ENCODE measurements around the gene GALNT2. TPM values are rescaled to one million over a fixed set of nuclear protein-coding genes. Genes with fewer than 3 reads are reported as not detected.

Gene GALNT2
- total RNA-seq, 2 donors from 2014 or later: 36.8 to 50.7 TPM

DNA sequence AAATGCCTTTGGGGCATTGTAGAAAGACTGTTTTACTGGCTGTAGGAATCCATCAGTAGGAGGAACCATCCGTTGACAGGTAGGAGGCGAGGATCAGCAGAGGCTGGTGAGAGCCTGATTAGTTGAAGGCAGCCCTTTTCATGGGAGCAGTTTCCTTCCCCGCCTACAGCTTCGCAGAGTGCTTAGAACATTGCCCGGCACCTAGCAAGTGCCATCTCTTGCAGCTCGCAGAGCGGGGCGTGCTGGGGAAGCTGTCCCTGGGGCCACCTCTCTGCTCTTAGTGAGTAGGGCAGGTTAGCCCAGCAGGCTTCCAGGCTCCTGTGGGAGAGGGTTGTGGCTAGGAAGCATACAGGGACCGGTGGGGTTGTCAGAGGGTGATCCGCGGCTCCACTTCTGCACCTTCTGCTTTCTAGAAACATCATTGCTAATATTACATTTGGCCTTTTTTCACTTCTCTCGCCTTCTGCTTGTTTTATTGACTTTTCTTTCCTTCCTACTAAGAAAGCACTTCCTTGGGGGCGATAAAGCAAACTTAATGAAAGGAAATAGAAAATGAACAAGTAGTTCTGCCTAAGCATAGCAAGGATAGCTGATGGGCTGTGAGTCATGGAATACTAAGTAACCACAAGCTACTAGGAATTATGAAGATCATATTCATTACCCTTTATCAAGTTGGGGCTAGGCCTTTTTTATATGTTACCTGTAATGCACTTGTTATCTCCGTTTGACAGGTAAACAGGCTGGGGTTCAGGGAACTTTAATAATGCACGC is 176.7 kb downstream of the GALNT2 start:
- intact Hi-C loops (cut with DNase I): no loop called here
- DNase-seq (no peak), ATAC-seq (no peak)

DNA sequence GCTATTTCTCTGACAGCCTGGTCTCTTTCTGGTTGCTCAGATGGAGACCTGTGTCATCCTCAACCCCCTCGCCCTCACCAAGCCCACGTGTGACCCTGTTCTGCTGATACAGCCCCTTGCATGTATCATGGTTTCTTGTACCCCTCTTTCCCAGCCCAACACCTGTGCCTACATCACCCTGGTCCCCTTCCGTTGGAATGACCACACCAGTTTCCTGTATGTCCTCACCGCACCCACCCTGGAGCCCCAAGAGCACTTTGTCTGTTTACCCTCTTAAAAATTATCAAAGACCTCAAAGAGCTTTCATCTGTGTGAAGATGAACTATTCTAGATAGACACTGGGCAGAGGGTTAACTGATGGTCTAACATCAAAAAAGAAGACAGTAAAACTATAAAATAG is 179.5 kb downstream of the GALNT2 start:
- DNase-seq (no peak), ATAC-seq (no peak)
- intact Hi-C loops (cut with DNase I): no loop called here

DNA sequence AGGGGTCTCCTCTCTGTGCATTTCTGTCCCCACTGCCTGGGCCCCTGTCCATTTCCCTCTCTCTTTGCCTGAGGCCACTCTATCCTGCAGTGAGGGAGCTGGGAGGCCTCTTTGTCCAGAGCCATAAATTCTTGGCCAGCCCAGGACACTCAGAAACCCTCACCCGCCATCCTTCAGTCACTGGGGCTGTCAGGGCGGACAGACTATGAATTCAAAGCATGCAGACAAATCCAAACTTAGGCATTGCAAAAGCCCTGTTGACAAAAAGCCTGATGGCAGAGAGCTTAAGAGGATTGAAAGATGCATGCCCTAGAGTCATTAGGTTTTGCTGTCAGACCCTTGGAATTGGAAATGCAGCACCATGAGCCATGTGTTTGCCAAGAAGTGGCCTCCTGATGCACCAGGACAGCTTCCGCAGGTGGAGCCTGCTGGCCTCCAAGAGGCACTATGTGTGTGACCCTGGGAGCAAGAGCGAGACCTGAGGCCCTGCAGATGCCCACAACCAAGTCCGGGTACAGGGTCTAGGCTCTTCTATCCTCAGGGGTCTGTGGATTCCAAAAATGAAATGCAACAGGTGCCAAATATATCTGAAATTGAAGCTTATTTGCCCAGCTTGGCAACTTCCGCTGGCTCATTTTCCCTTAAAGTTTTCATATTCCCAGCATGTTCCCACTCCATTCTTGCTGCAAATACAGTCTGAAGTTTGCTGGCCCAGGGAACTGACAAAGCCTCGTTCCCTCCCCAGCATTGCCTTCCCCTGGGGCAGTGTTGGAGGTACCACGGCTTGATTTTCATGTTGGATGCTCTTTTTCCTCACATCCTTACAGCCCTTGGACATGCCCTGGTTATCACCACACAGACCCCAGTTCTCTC is 181.2 kb downstream of the GALNT2 start:
- ATAC-seq: peak; percentile 10 to 28
- no peak for DNase-seq
- intact Hi-C loops (cut with DNase I): no loop called here

DNA sequence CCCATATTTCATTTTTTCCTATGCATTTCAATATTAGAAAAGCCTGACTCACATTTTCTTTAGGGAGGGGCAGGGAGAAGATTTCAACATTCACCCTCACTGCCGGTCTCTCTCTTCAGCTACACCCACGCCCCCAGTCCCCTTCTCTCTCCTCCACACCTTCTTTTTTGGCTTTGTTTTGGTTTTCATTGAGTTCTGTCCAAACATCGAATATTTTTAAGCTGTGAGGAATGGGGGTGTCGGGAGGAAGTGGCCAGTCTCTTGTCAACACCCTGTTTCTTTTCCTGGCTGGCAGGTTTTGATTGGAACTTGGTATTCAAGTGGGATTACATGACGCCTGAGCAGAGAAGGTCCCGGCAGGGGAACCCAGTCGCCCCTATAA is 181.8 kb downstream of the GALNT2 start:
- ATAC-seq: peak; percentile 43 to 64
- intact Hi-C loops (cut with DNase I): no loop called here
- no peak for DNase-seq

DNA sequence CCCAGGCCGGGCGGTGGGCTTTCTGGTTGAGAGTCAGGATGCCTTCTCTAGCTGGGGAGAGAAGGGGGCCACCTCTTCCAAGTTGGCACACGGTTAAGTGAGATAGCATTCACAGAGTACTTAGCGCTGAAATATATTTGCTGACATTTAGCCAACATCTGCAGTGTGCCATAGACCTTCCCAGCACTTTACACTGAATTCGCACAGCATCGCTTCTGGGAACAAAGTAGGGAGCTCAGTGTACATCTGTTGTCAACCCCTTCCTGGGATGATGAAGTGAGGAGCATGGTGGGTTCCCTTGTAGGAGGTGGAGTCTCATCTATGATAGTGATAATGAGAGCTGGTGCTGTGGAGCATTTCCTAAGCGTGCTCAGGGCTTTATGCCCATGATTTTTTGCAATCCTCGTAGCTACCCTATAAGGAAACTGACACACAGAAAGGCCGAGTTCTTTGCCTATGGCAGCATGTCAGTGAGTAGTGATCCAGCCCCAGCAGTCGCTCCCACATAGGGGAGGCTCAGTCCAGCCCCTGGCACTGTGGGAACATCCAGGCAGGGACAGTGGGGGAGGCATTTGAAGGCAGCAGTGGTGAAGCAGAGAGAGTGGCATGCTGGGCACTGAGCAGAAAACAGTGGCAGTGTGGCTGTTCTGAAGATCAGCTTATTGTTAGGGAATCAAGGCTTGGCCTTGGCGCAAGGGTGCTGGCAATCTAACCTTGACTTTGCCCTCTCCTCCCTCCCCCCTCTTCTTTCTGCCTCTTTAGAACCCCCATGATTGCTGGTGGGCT is 182.8 kb downstream of the GALNT2 start:
- DNase-seq (no peak), ATAC-seq (peak; percentile 36 to 47)
- intact Hi-C loops (cut with DNase I): no loop called here

DNA sequence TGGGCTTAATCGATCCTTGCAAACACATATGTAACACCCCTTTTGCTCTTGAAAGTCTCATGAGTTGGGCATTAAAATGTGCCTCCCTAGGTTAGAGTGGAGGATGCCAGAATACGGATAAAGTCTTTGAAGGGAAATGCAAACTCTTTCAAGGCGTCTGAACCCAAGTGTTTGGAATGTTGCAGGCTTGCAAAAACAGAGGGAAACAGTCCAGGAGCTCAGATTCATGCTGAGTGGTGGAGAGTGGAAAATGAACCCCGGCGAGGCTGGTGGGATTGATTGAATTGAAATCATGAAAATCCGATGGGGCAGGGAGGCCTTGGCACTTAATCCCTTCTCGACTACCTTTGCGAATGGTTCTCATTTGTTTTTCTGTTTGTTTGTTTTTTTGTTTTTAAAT is 183.6 kb downstream of the GALNT2 start:
- intact Hi-C loops (cut with DNase I): no loop called here
- ATAC-seq: no peak
- no peak for DNase-seq

DNA sequence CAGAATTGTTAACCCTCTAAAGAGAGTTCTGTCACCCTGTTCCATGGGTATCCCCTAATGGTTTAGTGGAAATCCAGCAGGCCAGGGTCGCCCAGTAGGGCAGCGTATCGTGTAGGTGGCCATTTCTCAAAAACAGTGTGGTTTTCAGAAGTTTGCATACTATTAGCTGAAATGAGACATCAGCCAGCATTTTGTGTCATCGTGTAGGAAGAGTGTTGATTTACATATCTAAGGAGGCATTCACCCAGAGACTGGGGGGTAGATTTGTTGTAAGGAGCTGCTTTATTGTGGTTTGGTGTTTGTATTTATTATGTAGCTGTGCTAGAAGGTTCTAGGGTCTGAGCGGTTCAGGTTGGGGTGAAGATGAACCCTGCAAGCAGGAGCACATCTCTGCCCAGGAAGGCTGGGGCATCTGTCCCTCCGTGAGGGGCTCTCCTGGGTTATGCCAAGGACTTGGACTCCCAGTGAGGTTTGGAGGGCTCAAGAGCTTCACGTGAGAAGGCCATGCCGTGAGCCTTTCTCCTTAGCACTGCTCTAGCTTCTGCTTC is 184.7 kb downstream of the GALNT2 start:
- ATAC-seq (no peak), DNase-seq (no peak)
- intact Hi-C loops (cut with DNase I): no loop called here

DNA sequence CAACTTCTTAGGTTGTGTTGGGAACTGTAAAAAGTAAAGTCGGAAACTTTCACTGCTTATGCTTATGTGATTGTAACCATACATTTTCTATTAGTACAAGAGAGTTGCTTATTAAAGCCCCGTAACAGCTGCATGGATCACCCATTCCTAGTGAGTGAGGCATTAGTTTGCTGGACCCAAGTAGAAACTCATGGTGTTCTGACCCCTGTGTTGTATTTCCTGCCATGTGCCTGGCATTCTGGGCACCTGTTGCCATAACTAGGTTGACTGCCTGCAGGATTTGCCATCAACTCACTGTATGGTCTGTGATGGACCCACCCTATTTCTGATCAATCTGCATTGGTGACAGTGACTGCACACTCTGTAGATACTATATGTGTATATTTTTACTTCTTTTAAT is 186.1 kb downstream of the GALNT2 start:
- ATAC-seq (no peak), DNase-seq (no peak)
- intact Hi-C loops (cut with DNase I): no loop called here

DNA sequence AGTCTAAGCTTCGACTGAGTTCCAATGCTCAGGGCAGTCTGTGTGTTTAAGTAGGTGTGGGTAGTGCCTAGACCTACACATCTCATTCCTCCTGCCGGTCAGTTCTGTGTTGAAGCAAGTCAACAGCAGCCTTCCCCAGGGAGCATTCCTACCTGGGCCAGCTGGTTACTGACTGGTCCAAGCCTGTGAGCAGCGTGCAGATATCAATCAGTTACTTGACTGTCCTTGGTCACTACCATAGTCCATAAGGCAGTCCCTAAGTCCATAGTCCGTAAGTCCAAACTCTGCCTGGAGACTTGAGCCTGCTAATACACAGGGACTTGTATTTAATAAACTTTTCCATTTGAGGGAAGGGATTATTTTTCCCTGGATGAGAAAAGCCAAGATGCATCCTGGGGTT is 187.2 kb downstream of the GALNT2 start:
- ATAC-seq (no peak), DNase-seq (no peak)
- intact Hi-C loops (cut with DNase I): no loop called here

DNA sequence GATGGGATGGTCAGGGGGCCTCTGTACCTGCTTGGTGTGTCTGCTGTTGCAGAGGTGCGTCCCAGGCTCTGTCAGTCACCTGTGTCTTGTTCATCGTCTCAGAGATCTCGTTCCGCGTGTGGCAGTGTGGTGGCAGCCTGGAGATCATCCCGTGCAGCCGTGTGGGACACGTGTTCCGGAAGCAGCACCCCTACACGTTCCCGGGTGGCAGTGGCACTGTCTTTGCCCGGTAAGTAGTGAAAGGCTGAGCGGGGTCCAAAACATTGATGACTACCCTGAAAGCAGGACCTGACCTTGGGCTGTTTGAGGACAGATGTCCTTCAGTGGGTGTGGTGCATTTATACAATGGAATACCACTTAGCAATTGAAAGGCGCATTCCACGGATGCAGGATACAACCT is 188.1 kb downstream of the GALNT2 start:
- intact Hi-C loops (cut with DNase I): no loop called here
- no peak for DNase-seq
- no peak for ATAC-seq

DNA sequence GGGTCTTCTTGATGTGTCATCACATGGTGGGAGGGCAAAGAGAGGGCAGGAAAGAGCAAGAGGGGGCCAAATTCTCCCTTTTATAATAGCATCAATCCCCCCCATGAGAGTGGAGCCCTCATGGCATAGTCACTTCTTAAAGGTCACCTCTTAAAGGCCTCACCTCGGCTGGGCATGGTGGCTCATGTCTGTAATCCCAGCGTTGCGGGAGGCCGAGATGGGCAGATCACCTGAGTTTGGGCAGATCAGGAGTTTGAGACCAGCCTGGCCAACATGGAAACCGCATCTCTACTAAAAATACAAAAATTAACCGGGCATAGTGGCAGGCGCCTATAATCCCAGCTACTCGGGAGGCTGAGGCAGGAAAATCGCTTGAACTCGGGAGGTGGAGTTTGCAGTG is 189.0 kb downstream of the GALNT2 start:
- ATAC-seq (no peak), DNase-seq (no peak)
- intact Hi-C loops (cut with DNase I): no loop called here

DNA sequence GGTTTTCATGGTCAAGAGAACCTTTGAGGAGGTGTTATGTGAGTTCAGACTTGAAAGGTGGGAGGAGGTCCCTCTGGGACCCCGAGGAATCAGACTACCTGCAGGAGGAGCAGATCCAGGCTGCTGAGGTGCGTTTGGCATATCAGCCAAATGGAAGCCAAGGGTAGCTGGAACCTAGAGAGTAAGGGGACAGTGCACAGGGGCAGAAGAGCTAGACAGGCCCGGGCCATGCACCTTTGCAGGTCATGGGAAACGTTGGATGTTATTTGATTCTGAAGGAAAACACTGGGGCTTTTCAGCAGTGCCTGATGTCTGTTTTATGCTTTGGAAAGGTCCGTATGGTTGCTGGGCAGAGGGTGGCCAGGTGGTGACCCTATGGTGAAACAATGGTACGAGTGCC is 189.9 kb downstream of the GALNT2 start:
- no peak for ATAC-seq
- DNase-seq: no peak
- intact Hi-C loops (cut with DNase I): no loop called here

DNA sequence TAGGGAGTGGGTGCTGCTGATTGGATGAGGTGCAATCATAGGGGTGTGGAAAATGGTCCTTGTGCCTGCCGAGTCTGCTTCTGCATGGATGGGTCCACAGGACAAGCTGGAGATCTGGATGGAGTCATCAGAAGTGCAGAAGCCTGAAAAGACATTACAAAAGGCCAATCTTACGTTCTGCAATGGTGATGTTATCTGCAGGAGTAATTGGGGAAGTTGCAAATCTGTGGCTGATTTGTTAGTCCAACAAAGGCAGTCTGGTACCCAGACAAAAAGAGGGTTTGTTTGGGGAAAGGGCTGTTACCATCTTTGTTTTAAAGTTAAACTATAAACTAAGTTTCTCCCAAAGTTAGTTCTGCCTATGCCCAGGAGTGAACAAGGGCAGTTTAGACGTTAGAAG is 192.6 kb downstream of the GALNT2 start:
- no peak for ATAC-seq
- intact Hi-C loops (cut with DNase I): no loop called here
- no peak for DNase-seq

DNA sequence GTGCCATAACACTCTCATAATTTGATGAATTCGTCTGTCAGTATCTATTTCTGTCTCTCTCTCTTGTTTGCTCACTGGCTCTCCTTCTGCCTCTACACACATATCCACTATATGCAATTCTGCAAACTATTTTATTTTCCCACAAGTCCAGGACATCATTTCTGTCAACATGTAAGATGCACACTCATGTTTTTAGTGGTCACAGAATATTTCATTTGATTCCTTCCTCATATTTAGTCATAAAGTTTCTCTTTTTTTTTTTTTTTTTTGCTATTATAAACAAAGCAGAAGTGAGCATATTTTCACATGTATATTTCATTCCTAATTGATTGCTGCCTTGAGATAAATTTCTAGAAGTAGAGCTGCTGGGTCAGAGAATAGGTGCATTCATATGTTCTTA is 193.8 kb downstream of the GALNT2 start:
- no peak for ATAC-seq
- intact Hi-C loops (cut with DNase I): no loop called here
- no peak for DNase-seq

DNA sequence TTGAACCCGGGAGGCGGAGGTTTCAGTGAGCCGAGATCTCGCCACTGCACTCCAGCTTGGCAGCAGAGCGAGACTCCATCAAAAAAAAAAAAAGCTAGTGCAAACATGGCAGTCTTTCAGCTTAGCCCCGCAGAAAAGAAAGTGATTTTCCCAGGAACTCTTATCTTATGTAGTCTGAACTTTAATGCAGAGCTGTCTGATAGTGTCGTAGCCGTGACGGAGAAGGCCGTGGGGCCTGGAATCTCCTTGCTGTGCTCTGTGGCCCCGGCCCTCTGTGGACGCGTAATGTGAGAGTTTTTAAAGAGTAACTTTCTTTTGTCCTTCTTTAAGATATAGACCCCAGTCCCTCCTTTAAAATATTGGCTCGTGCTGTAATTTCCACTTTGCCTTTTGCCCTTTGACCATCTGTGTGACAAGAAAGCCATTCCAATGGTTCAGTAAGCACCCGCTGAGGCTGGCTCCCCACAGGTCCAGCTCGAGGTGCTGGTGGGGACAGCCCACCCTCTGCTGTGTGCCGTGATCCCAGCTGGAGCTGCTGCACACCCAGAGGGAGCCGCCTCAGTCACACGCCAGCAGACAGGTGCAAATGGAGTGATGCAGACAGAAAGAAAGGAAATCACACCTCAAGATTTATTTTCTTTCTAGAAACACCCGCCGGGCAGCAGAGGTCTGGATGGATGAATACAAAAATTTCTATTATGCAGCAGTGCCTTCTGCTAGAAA is 195.1 kb downstream of the GALNT2 start:
- DNase-seq (no peak), ATAC-seq (no peak)
- intact Hi-C loops (cut with DNase I): no loop called here

DNA sequence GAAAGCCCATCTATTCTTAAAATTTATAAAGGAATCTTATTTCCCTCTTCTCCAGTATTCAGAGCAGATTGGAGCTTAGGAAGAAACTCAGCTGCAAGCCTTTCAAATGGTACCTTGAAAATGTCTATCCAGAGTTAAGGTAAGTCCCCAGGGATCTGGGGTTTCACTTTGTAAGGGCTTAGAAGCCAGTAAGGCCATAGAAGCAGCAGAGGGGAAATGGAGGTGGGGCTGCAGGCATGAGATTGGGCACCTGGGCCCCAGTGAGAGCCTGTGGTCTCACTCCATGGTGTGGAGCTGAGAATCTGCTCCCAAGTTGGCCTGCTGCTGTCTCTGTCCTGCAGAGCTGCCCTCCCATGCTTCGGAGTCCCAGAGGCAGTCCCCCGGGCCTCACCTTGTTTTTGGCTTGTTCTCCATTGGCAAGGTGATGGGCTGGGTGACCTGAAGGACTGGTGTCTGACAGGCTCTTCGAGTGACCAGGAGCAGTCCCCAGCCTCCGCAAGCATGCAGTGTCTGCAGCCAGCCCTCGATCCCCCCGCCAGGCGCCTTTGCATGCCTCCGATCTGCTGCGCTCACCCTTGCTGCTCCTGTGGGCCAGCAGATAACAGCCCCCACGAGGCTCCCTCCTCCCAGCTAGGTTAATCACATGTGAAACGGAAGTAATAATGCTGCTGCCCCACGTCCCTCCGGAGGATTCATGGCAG is 196.0 kb downstream of the GALNT2 start:
- intact Hi-C loops (cut with DNase I): no loop called here
- DNase-seq: no peak
- no peak for ATAC-seq

DNA sequence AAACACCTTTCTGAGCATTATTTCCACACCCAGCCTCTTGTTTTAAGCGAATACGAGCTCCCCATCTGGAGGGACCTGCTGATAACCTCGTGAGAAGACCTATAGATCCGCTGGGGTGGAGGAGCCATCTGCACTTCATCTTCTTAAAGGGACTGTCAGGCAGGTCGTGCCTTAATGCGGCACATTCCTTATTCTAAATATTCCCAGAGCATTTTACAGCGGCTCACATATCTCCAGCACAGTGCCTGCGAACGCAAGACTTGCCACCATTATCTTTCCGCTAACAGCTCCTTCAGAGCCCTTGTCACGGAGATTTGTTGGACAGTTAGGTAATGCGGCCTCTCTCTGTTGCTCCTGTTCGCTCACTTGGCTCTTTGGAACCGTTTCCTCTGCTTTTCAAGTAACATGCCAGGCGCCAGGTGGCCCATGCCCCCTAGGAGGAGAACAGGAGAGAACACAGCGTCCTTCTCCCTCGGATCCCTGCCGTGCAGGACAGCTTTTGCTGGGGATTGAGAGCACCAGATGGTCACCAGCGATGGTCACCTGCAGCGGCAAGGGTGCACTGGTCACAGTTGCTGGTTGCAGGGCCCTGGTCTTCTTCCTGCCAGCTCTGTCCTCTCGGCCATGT is 196.6 kb downstream of the GALNT2 start:
- intact Hi-C loops (cut with DNase I): no loop called here
- no peak for ATAC-seq
- DNase-seq: no peak

DNA sequence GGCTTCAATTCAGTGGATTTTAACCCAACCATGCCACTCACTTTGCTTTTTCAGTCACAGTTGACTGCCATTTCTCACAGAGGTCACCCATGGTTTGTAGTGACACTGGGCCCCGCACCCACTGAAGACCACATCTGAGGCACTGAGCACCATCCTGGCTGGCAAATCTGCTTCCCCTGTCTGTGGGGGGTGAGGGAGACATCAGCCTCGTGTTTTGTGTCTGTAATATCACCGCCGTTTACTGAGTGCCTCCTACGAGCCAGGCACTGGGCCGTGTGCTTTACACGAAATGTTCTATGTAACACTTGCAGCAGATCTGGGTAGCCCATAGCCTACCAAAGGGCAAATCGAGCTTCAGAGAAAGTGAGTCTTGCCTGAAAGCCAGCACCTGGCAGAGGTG is 197.3 kb downstream of the GALNT2 start:
- DNase-seq (no peak), ATAC-seq (no peak)
- intact Hi-C loops (cut with DNase I): no loop called here
